Endodermal cell (in vitro differentiated cells): ENCODE data around the gene BIRC5. TPM values are rescaled to one million over a fixed set of nuclear protein-coding genes. Genes with fewer than 3 reads are reported as not detected.
A peak's percentile ranks its signal among the peaks of the same experiment; 100 is the strongest.

Experiments used
- DNase-seq: peaks from one replicate; pipeline ENCODE4 v3.0.0-alpha.2; 2017
- H3K27ac ChIP-seq: 2 replicates; pipeline ENCODE4 v1.5.1; 2013; ENCODE audit warnings: mild to moderate bottlenecking, low read depth, low read length, moderate library complexity
- H3K27me3 ChIP-seq: 2 replicates; pipeline ENCODE4 v1.6.1; 2013; ENCODE audit warnings: mild to moderate bottlenecking, low read length, moderate library complexity; ENCODE audit not compliant: insufficient read depth, control insufficient read depth, poor library complexity, severe bottlenecking
- H3K36me3 ChIP-seq: 2 replicates; pipeline ENCODE4 v1.7.0; 2013; ENCODE audit warnings: mild to moderate bottlenecking, low read length, moderate library complexity; ENCODE audit not compliant: control insufficient read depth, insufficient read depth
- H3K4me1 ChIP-seq: one replicate; pipeline ENCODE4 v1.7.0; 2013; ENCODE audit warnings: low read length; ENCODE audit not compliant: control insufficient read depth, insufficient read depth
- H3K4me3 ChIP-seq: 2 replicates; pipeline ENCODE4 v1.5.1; 2013; ENCODE audit warnings: mild to moderate bottlenecking, low read length, moderate library complexity
- H3K9ac ChIP-seq: 2 replicates; pipeline ENCODE4 v1.6.1; 2013; ENCODE audit warnings: mild to moderate bottlenecking, low read length, moderate library complexity; ENCODE audit not compliant: poor library complexity, severe bottlenecking; ENCODE audit errors: extremely low read depth
- H3K9me3 ChIP-seq: 2 replicates; pipeline ENCODE4 v1.6.1; 2013; ENCODE audit warnings: mild to moderate bottlenecking, low read length, moderate library complexity; ENCODE audit not compliant: control insufficient read depth
- H3K27ac Mint-ChIP-seq: 2 replicates; pipeline ENCODE4 v1.8.0; 2020; ENCODE audit warnings: mixed read lengths
- H3K27me3 Mint-ChIP-seq: 2 replicates; pipeline ENCODE4 v1.8.0; 2021; ENCODE audit warnings: mild to moderate bottlenecking, mixed read lengths; ENCODE audit not compliant: insufficient read depth
- H3K36me3 Mint-ChIP-seq: 2 replicates; pipeline ENCODE4 v1.8.0; 2020; ENCODE audit warnings: low read depth, mixed read lengths
- H3K4me1 Mint-ChIP-seq: 2 replicates; pipeline ENCODE4 v1.8.0; 2020; ENCODE audit warnings: mixed read lengths
- H3K4me3 Mint-ChIP-seq: 2 replicates; pipeline ENCODE4 v1.8.0; 2020; ENCODE audit warnings: mild to moderate bottlenecking, moderate library complexity, mixed read lengths
- H3K9me3 Mint-ChIP-seq: 2 replicates; pipeline ENCODE4 v1.8.0; 2020; ENCODE audit warnings: mild to moderate bottlenecking, mixed read lengths
- CTCF ChIP-seq: fragments of 200-600 bp; sonication (generic); conservative IDR thresholded peaks from 2 replicates; pipeline ENCODE4 v1.5.0; 2021; ENCODE audit warnings: antibody characterized with exemption, mild to moderate bottlenecking
- WGBS, 2 experiments: methylation state at CpG; one replicate each; pipeline versions ENCODE4 v1.1.5 to v1.1.7; 2013; ENCODE audit warnings: missing lambda C conversion rate in 2 of 2, mixed read lengths in 1 of 2; ENCODE audit not compliant: insufficient coverage in 1 of 2, insufficient read length in 1 of 2; 5-methylcytosine and 5-hydroxymethylcytosine counted together
- total RNA-seq, 2 donors: library from RNA; stranded (reverse); fragmentation: NEBNext Ultra II Directional in 1 of 2; extraction: Animal tissue kit (Norgen Biotek cat#: 25700) in 1 of 2; gene quantifications; 2 replicates in 1 of 2; 3 replicates in 1 of 2; pipeline ENCODE4 v1.2.1, GENCODE V29; 2021

The BIRC5 gene
- total RNA-seq, 2 donors from 2014 or later: 59.7 to 89.6 TPM

- Mint-ChIP-seq H3K4me1 (peaks cover 22% of the 10 kb centered on the region), H3K4me3 (peak overlapping the region; percentile 78), H3K27ac (peak overlapping the region; percentile 88), H3K36me3 (peaks cover 37% of the 10 kb centered on the region), H3K9me3 (no peaks in the 10 kb centered on the region), H3K27me3 (no peaks in the 10 kb centered on the region)
- peak; percentile 82 for DNase-seq
- no peak for TF ChIP-seq CTCF
- H3K4me1 ChIP-seq: peaks cover 3% of the 10 kb centered on the region
- WGBS, 2 experiments: 62 to 86% methylated on average over 7 to 9 of the region's 10 CpGs
- H3K4me3 ChIP-seq: peak overlapping the region; percentile 82
- peaks cover 42% of the 10 kb centered on the region for H3K36me3 ChIP-seq
- H3K27me3 ChIP-seq: no peaks in the 10 kb centered on the region
- H3K27ac ChIP-seq: no peak overlapping the region
- peak overlapping the region; percentile 87 for H3K9ac ChIP-seq
- no peaks in the 10 kb centered on the region for H3K9me3 ChIP-seq
Observed at GRCh38 chr17:78185981-78186691, 27.9 kb upstream of the BIRC5 start.

GRCh38 chr17:78186692-78187595 is 27.1 kb upstream of the BIRC5 start, which contains the start of the genes AFMID and TK1:
Gene AFMID (plus strand): TSS chr17:78187362. CDS start chr17:78187371, 9 bp downstream.
Gene TK1 (minus strand): TSS chr17:78187052. CDS start chr17:78186994, 58 bp downstream.
- peak within 1 kb of the TSS; percentile 90 for H3K4me3 ChIP-seq
- no peaks in the 10 kb centered on the region for H3K27me3 Mint-ChIP-seq
- H3K4me3 Mint-ChIP-seq: peak within 1 kb of the TSS; percentile 78
- WGBS, 2 experiments: 3 to 7% methylated on average over 26 to 55 of the region's 57 CpGs
- H3K4me1 ChIP-seq: peaks cover 3% of the 10 kb centered on the region
- H3K36me3 ChIP-seq: peaks cover 37% of the 10 kb centered on the region
- no peaks in the 10 kb centered on the region for H3K27me3 ChIP-seq
- peak; percentile 100 for DNase-seq
- TF ChIP-seq CTCF: peak; percentile 96
- H3K9ac ChIP-seq: peak within 1 kb of the TSS; percentile 87
- H3K27ac ChIP-seq: peak within 1 kb of the TSS; percentile 77
- no peaks in the 10 kb centered on the region for H3K9me3 ChIP-seq
- no peaks in the 10 kb centered on the region for H3K9me3 Mint-ChIP-seq
- peak within 1 kb of the TSS; percentile 96 for H3K27ac Mint-ChIP-seq
- peaks cover 32% of the 10 kb centered on the region for H3K36me3 Mint-ChIP-seq
- H3K4me1 Mint-ChIP-seq: peaks cover 22% of the 10 kb centered on the region

- H3K36me3 Mint-ChIP-seq: peaks cover 49% of the 10 kb centered on the region
- DNase-seq: no peak
- Histone ChIP-seq H3K9me3 (no peaks in the 10 kb centered on the region), H3K27me3 (no peaks in the 10 kb centered on the region), H3K27ac (no peak overlapping the region), H3K4me3 (no peak overlapping the region), H3K36me3 (peaks cover 48% of the 10 kb centered on the region), H3K4me1 (no peaks in the 10 kb centered on the region), H3K9ac (no peak overlapping the region)
- H3K27me3 Mint-ChIP-seq: no peaks in the 10 kb centered on the region
- peak overlapping the region; percentile 75 for H3K27ac Mint-ChIP-seq
- H3K4me3 Mint-ChIP-seq: no peak overlapping the region
- H3K9me3 Mint-ChIP-seq: no peaks in the 10 kb centered on the region
- WGBS, 2 experiments: 92 to 97% methylated on average over 3 to 5 of the region's 5 CpGs
- peaks cover 19% of the 10 kb centered on the region for H3K4me1 Mint-ChIP-seq
- no peak for TF ChIP-seq CTCF
Observed at GRCh38 chr17:78196716-78197115, 17.3 kb upstream of the BIRC5 start.
